Lower leg skin (tissue), 3 donors: ENCODE results near the gene OVOL1.

ENCODE experiments used
- POLR2A ChIP-seq, 2 donors: fragments of 450-650 bp; IDR thresholded peaks; one replicate each; pipeline ENCODE4 v1.6.1; 2016 to 2017; ENCODE audit warnings: antibody characterized with exemption in 2 of 2, mild to moderate bottlenecking in 1 of 2, moderate library complexity in 1 of 2
- TF ChIP-seq, protein P1 (sequence below), 3 donors: fragments of 450-650 bp; IDR thresholded peaks; one replicate each; pipeline ENCODE4 v1.5.1; 2016; ENCODE audit warnings: antibody characterized with exemption in 3 of 3, mild to moderate bottlenecking in 3 of 3, moderate library complexity in 2 of 3

DNA sequence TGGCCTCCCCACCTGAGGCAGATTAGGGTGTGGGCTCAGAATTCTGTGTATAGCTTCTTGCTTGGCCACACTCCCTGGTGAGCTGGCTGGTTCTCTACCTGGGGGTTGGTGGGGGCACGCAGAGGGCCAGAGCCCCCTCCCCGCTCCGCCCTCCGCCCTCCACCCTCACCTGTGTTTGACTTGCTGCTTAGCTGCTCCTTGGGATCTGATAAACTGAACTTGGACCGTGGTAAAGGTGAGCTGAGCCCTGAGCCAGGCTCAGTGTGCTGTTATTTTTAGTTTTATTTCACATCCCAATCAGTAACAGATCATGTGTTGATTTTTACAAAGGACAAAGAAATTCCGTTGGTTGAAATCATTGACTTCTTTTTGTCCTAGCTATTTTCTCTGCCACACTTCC is 2.0 kb downstream of the OVOL1 start:
- TF ChIP-seq, protein P1, sequence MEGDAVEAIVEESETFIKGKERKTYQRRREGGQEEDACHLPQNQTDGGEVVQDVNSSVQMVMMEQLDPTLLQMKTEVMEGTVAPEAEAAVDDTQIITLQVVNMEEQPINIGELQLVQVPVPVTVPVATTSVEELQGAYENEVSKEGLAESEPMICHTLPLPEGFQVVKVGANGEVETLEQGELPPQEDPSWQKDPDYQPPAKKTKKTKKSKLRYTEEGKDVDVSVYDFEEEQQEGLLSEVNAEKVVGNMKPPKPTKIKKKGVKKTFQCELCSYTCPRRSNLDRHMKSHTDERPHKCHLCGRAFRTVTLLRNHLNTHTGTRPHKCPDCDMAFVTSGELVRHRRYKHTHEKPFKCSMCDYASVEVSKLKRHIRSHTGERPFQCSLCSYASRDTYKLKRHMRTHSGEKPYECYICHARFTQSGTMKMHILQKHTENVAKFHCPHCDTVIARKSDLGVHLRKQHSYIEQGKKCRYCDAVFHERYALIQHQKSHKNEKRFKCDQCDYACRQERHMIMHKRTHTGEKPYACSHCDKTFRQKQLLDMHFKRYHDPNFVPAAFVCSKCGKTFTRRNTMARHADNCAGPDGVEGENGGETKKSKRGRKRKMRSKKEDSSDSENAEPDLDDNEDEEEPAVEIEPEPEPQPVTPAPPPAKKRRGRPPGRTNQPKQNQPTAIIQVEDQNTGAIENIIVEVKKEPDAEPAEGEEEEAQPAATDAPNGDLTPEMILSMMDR (IDR thresholded peaks at IDR 0.05), result no peak
- TF ChIP-seq POLR2A (IDR thresholded peaks at IDR 0.05), result no peak
